Measurements from ENCODE around the gene CARS1. TPM values are rescaled to one million over a fixed set of nuclear protein-coding genes. Genes with fewer than 3 reads are reported as not detected.

The CARS1 gene
- total RNA-seq, 4 donors from 2014 or later: 41.7 to 59.9 (median 54.1) TPM

DNA sequence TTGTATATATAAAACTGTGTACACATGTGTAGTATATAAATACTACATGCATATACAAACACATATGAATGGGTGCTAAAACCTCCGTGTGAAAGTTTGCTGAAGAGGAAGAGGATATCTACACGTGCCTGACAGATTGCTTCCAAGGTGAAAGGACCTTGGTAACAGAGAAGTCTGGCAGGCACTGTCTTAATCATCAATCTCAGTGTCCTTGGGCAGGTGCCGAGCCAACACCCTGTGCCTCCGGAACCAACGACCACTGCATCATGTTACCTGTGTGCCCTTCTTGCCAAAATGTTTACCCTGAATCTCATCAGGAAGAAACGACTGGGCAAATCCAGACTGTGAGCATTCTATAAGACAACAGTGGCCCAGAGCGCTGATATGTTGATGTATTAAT is 80.1 kb downstream of the CARS1 start:
- Histone ChIP-seq H3K27ac (no peak overlapping the region), H3K4me1 (no peaks in the 10 kb centered on the region), H3K4me3 (no peak overlapping the region), H3K36me3 (peaks cover 0 to 74% (median 0%) of the 10 kb centered on the region in 3 donors), H3K27me3 (no peaks in the 10 kb centered on the region), H3K9me3 (no peaks in the 10 kb centered on the region)
- DNase-seq: no peak
- TF ChIP-seq POLR2A (IDR thresholded peaks at IDR 0.05): no peak
- TF ChIP-seq, protein P1, sequence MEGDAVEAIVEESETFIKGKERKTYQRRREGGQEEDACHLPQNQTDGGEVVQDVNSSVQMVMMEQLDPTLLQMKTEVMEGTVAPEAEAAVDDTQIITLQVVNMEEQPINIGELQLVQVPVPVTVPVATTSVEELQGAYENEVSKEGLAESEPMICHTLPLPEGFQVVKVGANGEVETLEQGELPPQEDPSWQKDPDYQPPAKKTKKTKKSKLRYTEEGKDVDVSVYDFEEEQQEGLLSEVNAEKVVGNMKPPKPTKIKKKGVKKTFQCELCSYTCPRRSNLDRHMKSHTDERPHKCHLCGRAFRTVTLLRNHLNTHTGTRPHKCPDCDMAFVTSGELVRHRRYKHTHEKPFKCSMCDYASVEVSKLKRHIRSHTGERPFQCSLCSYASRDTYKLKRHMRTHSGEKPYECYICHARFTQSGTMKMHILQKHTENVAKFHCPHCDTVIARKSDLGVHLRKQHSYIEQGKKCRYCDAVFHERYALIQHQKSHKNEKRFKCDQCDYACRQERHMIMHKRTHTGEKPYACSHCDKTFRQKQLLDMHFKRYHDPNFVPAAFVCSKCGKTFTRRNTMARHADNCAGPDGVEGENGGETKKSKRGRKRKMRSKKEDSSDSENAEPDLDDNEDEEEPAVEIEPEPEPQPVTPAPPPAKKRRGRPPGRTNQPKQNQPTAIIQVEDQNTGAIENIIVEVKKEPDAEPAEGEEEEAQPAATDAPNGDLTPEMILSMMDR (IDR thresholded peaks at IDR 0.05): no peak

DNA sequence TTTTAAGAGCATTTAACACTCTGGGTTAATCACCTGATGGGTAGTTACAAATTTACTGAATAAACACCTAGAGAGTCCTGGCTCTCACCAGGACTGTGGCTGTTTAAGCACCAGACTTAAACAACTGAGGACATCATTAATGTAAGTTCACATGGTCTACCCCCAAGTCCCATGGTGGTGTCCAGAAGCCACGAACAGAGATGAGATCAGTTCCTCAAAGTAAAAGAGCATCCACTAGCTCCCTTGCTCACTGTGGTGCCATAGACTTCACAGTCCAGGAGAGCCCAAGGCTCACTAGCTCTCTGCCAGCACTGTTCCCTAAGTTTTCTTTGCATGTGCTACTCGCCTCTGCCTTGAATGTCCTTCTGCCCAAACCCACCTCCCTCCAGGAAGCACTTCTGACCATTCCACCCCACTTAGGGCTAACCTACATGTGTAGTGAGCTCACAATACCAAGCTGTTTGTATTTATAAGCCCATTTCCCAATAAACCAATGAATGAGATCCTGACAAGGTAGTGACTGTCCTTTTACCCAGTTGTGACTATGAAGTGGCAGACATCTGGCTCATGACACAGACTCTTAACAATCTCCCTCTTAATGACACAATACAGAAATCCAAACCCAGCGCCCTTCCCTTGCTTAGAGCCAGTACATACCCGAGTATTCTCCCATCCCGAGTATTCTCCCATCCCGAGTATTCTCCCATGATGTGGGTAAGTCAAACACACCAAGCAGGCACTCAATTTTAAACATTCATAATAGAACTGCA is 80.7 kb downstream of the CARS1 start:
- no peaks in the 10 kb centered on the region for H3K9me3 ChIP-seq
- no peak for DNase-seq
- H3K36me3 ChIP-seq: peaks cover 0 to 81% (median 0%) of the 10 kb centered on the region in 3 donors
- no peak overlapping the region for H3K27ac ChIP-seq
- TF ChIP-seq, protein P1 (IDR thresholded peaks at IDR 0.05): no peak
- no peak for TF ChIP-seq POLR2A (IDR thresholded peaks at IDR 0.05)
- no peaks in the 10 kb centered on the region for H3K4me1 ChIP-seq
- H3K27me3 ChIP-seq: no peaks in the 10 kb centered on the region
- H3K4me3 ChIP-seq: no peak overlapping the region

DNA sequence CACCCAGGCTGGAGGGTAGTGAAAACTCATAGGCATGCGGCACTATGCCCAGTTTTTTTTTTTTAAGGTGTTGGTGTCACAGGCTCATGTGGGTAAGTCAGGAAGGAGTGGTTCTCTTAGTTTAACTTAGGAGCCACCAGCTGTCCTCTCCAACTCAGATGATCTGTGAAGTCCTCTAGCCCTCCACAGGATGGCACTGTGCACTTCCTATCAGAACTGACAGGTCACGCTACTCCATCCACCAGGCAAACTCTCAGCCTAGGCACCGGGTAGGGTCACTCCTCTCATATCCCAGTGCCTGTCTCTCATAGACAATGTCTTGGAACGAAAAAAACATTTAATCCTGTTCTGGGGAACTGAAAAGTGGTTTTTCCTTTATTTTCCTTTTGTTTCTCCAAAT is 81.6 kb downstream of the CARS1 start:
- no peak for DNase-seq
- peaks cover 0 to 90% (median 0%) of the 10 kb centered on the region in 3 donors for H3K36me3 ChIP-seq

DNA sequence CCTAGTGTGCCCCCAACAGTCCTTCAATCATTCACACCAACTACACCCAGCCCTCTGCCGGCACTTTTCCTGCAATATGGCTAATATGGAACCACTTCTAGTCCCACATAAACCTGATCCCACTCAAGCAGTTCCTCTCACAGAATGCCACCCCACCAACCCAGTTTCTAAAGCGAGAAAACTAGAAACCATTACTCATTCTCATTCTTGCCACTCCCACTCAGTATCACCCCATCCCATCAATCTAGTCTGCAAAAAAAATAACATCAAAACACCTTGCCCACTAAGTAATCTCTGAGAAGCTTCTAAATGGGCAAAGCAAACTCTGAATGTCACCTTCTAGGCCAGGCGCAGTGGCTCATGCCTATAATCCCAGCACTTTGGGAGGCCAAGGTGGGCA is 83.0 kb downstream of the CARS1 start:
- Histone ChIP-seq H3K27me3 (no peaks in the 10 kb centered on the region), H3K4me3 (no peak overlapping the region), H3K27ac (no peak overlapping the region), H3K9me3 (no peaks in the 10 kb centered on the region), H3K4me1 (no peaks in the 10 kb centered on the region), H3K36me3 (peaks cover 0 to 99% (median 0%) of the 10 kb centered on the region in 3 donors)
- DNase-seq: no peak
- TF ChIP-seq, protein P1 (IDR thresholded peaks at IDR 0.05): no peak
- no peak for TF ChIP-seq POLR2A (IDR thresholded peaks at IDR 0.05)

More for the DNA sequence above, 81.6 kb downstream of the CARS1 start:
- TF ChIP-seq, protein P1 (IDR thresholded peaks at IDR 0.05): peak in 4 of 6 experiments; percentile 29 to 50 (median 42)
- no peak for TF ChIP-seq POLR2A (IDR thresholded peaks at IDR 0.05)
- no peaks in the 10 kb centered on the region for H3K9me3 ChIP-seq
- H3K4me3 ChIP-seq: no peak overlapping the region
- no peaks in the 10 kb centered on the region for H3K27me3 ChIP-seq
- no peak overlapping the region for H3K27ac ChIP-seq
- no peaks in the 10 kb centered on the region for H3K4me1 ChIP-seq

DNA sequence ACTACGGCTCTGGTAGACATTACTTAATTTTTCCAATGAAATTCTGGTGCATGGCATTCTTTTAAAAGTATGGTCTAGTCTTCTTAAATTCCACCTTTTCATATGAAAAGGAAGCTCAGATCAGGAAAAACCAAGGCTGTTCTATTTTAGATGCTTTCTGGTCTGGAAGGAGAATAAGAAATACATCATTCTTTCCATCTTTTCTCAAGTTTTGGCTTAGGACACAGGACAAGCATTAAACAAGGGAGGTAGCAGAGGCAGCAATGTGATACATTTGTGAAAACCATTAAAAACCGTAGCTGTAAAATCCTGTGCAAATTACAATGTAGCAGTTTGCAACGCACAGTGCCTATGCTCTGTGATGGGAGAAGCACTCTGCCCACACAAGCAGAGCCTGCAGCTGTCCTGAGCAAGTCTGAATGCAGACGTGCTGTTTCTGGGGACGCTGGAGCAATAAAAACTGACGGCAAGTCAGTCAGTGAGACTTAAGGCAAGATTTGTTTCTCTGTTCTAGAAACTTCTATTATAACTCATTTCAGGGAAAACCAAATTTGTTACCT is 88.8 kb downstream of the CARS1 start:
- no peak for DNase-seq
- Histone ChIP-seq H3K27me3 (no peaks in the 10 kb centered on the region), H3K9me3 (no peaks in the 10 kb centered on the region), H3K27ac (no peak overlapping the region), H3K4me1 (no peaks in the 10 kb centered on the region), H3K4me3 (no peak overlapping the region), H3K36me3 (peaks cover 0 to 100% (median 0%) of the 10 kb centered on the region in 3 donors)
- TF ChIP-seq, protein P1 (IDR thresholded peaks at IDR 0.05): no peak
- no peak for TF ChIP-seq POLR2A (IDR thresholded peaks at IDR 0.05)

Measured in Peyer's patch (tissue), 4 donors.